GM19397 (cell line): ENCODE results near the gene NAPEPLD.
"Not testable (repeated sequence)": the region's sequence is repeated elsewhere in the genome, so short reads cannot be mapped to it uniquely, and the experiment has no call there.

Source experiments
- ATAC-seq: cut with Tn5 transposase; IDR thresholded peaks from one replicate; pipeline ENCODE4 v1.9.1; 2021; ENCODE audit warnings: mild to moderate bottlenecking, moderate library complexity; ENCODE audit not compliant: unreplicated experiment

NAPEPLD gene

DNA sequence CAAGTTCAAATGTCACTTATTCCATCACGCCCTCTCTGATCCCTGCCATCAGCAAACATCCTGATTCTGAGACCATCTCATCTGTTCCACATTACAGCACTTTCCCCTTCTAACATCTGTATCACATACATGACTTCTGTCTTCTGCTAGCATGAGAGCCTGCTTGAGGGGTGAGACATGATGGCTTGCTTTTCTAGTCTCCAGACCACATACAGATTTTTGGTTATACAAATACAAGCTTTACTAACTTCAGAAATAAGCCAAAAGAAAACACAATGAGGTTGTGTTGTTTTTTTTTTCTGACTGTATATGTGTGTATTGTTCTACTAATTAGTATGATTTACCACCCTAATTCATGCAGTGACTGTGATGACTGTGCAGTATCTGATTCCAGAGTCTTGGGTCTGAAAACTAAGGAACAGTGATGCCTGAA, 34.3 kb downstream of the NAPEPLD start:
- ATAC-seq = no peak

DNA sequence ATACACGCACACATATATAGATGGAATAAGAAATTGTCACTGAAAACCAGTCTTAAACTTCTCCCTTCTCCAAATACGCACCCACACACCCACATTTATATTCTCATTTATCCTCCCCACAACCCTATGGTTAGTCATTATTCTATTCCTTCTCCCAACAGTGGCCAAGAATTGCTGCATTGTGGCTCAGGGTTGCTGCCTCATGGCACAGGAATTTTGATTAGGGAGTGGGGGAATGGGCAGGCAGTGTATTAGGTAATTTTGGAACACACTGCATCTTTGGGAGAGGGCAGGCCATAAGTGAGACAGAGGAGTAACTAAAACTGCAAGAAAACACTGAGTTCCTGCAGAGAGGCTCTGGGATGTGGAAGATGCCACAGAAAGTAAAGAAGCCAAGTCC, 35.7 kb downstream of the NAPEPLD start:
- no peak for ATAC-seq

DNA sequence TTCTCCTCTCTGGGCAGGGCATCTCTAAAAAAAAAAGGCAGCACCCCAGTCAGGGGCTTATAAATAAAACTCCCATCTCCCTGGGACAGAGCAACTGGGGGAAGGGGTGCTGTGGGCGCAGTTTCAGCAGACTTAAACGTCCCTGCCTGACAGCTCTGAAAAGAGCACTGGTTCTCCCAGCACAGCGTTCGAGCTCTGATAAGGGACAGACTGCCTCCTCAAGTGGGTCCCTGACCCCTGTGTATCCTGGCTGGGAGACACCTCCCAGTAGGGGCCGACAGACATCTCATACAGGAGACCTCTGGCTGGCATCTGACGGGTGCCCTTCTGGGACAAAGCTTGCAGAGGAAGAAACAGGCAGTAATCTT, 42.2 kb downstream of the NAPEPLD start:
- ATAC-seq = not testable (repeated sequence)

DNA sequence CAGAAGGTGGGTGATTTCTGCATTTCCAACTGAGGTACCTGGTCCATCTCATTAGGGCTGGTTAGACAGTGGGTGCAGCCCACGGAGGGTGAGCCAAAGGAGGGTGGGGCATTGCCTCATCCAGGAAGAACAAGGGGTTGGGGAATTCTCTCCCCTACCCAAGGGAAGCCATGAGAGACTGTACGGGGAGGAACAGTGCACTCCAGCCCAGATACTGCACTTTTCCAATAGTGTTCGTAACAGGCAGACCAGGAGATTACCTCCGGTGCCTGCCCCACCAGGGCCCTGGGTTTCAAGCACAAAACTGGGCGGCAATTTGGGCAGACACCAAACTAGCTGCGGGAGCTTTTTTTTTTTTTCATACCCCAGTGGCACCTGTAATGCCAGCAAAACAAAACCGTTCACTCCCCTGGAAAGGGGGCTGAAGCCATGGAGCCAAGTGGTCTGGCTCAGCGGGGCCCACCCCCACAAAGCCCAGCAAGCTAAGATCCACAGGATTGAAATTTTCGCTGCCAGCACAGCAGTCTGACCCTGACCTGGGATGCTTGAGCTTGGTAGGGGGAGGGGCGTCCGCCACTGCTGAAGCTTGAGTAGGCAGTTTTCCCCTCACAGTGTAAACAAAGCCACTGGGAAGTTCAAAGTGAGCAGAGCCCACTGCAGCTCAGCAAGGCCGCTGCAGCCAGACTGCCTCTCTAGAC, 42.7 kb downstream of the NAPEPLD start:
- no peak for ATAC-seq

DNA sequence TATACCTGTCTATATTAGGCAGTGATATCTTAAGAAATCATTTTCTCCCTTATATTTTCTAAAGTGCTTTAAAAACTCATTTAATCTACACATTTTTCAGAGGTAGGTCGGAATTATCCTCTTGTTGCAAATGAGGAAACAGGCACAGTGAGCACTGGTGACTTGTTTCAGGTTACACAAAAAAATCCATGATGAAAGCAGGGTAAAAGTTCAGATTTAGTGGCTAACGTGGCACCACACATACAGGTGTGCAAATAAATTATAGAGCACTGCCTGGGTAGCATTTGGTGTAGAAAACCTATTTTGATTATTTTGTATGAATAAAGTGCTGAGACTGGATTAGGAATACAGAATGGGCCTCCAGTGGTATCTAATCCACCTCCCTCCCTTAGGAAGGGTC, 47.4 kb downstream of the NAPEPLD start:
- no peak for ATAC-seq

DNA sequence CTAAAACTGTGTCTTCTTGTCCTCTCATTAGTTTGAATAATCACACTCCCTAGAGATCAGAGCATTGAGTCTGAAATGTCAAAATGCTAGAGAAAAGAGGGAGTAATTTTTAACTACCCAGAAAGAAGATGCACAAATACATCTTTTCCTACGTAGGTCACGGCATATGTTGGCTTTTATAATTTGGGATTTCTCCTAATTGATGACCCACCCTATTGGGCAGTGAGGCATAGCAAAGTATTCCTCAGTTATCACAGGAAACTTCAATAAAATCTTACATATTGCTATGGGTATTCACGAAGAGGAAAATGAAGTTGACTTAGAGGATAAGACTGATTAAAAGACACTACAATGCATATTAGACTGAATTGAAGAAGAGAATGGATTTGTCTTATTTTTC, 48.6 kb downstream of the NAPEPLD start:
- ATAC-seq = no peak

DNA sequence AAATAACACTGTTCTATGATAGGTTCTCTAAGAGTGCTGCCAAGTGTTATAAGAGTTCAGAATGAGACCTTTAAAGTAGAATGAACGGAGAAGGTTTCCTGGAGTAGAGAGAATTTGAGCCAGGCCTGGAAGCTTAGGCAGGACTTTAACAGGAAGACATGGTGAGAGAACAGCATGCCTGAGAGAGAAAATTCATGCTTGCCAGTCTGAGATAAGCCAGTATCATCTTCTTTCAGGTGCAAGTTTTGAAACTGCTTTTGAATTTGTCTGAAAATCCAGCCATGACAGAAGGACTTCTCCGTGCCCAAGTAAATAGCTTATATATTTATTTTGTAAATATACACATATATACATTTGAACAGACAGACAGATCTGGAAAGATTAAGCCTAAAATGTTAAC, 51.9 kb downstream of the NAPEPLD start:
- ATAC-seq = no peak

DNA sequence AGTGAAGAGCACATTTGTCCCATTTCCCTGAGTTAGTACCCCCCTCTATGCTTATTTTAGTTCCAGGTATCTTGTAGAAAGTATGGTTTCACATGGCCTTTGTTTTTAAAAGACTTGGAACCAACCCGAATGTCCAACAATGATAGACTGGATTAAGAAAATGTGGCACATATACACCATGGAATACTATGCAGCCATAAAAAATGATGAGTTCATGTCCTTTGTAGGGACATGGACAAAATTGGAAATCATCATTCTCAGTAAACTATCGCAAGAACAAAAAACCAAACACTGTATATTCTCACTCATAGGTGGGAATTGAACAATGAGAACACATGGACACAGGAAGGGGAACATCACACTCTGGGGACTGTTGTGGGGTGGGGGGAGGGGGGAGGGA, 53.3 kb downstream of the NAPEPLD start:
- not testable (repeated sequence) for ATAC-seq

DNA sequence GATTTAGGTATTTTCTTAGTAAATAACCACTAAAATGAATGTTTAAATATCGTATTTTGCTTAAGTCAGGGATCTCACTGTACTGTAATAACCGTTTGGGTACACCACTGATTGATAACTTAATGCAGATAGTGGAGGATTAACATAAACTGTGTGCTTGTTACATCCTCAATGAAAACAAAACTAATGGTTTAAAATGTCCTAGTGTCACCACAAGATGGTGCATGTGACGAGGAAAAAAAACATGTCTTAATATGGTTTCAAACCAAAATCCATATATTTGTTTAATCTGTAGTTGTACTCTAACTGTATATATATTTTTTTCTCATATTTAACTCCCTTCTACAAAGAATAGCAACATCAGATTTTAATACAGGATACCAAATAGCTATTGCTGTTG, 54.8 kb downstream of the NAPEPLD start:
- no peak for ATAC-seq

DNA sequence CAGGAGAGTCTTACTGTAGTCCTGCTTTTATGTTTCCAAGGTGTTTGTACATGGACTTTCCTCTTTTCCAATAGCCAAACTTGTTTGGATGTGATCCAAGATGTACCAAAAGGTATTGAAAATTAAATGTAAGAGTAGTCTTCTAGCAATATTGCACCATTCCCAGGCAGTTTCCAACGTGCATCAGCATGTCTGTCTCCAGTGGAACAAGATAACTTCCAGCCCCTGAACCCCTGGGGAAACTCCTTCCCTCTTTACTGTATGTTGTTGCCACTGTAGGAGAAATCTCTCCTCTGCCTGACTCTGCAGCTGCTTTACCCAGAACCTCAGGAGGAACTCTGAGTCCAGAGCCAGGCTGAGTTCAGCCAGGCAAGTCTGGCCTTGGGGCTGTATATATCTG, 55.5 kb downstream of the NAPEPLD start:
- ATAC-seq = no peak

DNA sequence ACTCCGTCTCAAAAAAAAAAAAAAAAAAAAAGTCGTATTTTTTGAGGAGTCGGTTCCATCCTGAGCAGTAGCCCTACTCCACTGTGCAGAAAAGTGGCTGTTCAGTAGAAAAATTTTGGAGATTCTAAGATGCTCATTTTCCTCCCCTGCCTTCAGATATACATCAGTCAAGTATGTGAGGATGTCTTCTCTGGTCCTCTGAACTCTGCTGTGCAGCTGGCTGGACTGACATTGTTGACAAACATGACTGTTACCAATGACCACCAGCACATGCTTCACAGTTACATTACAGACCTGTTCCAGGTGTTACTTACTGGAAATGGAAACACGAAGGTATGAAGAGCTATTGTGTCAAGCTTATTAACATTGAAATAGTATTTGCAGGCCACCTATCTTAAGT, 56.6 kb downstream of the NAPEPLD start:
- ATAC-seq = not testable (repeated sequence)

DNA sequence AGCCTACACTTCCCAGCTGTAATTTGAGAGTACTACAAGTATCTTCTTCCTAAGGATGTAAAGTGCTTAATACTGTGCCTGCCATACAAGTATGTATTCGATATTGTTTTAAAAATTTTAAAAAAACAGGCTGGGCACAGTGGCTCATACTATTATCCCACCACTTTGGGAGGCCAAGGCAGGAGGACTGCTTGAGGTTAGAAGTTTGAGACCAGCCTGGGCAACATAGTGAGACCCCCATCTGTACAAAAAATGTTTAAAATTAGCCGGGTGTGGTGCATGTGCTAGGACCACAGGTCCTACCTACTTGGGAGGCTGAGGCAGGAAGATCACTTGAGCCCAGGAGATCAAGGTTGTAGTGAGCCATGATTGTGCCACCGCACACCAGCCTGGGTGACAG, 65.7 kb downstream of the NAPEPLD start:
- no peak for ATAC-seq

DNA sequence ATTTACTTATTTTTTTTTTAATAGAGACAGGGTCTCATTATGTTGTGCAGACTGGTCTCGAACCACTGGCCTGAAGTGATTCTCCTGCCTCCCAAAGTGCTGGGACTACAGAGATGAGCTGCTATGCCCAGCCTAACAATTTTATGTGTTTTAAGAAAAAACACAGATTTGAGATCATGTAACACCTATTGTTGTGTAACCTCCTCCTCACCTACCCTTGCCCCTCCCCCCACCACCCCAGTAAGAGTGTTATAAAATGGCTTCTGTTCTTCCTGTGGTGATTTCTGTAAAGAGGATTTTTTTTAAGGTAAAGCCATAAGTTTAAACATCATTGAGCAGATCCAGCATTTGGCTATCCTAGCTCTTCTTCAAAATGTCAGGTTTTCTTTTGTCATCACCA, 66.4 kb downstream of the NAPEPLD start:
- no peak for ATAC-seq

DNA sequence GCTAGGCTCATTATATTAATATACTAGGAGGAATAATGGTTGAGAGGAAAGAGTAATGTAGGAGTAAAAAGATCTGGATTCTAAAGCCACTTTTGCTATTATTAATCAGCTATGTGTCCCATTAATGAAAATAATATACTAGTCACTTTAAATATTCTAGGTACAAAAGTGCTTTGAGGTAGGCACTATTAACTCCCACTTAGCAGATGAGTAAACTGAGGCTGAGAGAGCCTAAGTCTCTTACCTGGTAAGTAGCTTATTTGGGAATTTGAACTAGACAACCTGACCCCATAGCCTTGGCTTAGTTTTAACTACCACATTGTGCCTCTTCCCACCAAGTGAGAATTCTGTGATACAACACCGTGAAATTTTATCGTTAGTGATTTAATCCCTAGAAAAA, 68.0 kb downstream of the NAPEPLD start:
- no peak for ATAC-seq

DNA sequence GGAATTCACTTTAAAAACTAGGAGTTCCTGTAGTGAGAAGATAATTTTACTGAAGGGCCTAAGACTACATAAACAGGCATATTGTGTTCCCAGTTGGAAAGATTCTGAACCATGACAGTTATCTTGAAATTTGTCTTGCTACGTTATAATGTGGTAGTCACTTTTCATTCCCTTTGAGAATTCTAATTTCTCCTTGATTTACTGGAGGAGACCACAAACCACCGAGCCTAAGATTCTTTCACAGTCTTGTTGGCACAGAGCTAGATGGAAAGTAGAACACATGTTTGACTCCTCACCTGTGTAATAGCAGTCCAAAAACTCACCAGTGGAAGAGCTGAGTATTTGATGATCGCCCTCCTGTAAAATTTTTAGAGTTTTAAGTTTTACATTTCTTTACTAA, 69.1 kb downstream of the NAPEPLD start:
- ATAC-seq = no peak

DNA sequence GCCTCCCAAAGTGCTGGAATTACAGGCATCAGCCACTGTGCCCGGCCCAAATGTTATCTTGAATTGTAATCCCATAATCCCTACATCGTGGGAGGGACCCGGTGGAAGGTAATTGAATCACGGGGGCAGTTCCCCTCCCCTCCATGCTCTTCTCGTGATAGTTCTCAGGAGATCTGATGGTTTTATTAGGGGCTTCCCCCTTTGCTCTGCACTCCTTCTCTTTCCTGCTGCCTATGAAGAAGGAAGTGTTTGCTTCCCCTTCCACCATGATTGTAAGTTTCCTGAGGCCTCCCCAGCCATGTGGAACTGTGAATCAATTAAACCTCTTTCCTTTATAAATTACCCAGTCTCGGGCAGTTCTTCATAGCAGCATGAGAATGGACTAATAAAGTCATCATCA, 70.7 kb downstream of the NAPEPLD start:
- ATAC-seq = not testable (repeated sequence)

DNA sequence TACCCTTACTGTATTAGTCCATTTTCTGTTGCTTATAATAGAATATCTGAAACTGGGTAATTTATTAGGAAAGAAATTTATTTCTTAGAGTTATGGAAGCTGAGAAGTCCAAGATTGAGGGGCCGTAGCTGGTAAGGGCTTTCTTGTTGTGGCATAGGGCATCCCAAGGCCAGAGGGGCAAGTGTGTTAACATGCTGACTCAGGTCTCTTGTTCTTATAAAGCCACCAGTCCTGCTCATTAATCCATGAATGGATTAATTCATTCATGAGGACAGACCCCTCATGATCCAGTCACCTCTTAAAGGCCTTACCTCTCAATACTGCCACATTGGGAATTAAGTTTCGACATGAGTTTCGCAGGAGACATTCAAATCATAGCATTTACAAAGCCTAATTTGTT, 71.6 kb downstream of the NAPEPLD start:
- no peak for ATAC-seq

DNA sequence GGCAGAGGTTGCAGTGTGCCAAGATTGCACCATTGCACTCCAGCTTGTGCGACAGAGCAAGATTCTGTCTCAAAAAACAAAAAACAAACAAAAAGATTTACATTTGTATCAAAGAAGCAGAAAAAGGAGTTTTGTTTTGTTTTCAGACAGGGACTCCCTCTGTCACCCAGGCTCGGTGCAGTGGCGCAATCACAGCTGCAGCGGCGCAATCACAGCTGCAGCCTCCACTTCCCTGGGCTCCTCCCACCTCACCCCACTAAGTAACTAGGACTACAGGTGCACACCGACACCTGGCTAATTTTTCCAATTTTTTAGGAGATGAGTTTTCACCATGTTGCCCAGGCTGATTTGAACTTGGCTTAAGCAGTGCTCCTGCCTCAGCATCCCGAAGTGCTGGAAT, 72.1 kb downstream of the NAPEPLD start:
- ATAC-seq = no peak

DNA sequence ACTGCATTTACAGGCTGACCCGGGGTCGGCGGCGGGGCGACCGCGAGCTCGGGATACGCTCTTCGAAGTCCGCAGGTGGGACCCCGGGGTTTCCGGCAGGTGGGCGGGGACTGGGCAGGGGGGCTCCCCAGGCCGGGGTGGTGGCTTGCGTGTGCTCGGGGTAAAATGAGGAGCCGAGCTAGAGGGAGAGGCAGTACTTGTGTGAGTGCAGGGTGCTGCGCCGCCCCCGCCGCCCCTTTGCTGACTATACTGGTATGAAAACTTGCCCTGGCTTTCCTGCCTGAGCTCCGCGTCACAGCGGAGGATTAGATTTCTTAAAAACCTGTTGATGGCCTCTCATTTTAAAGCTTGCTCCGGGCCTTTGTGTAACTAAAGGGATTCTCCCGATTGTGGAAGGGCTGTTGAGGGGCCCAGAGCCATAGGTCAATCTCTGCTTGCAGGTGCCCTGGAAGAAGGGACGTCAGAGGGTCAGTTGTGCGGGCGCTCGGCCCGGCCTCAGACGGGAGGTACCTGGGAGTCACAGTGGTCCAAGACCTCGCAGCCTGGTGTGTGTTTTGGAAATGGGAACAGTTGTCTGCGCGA, 73.5 kb downstream of the NAPEPLD start:
- peak; percentile 45 for ATAC-seq

DNA sequence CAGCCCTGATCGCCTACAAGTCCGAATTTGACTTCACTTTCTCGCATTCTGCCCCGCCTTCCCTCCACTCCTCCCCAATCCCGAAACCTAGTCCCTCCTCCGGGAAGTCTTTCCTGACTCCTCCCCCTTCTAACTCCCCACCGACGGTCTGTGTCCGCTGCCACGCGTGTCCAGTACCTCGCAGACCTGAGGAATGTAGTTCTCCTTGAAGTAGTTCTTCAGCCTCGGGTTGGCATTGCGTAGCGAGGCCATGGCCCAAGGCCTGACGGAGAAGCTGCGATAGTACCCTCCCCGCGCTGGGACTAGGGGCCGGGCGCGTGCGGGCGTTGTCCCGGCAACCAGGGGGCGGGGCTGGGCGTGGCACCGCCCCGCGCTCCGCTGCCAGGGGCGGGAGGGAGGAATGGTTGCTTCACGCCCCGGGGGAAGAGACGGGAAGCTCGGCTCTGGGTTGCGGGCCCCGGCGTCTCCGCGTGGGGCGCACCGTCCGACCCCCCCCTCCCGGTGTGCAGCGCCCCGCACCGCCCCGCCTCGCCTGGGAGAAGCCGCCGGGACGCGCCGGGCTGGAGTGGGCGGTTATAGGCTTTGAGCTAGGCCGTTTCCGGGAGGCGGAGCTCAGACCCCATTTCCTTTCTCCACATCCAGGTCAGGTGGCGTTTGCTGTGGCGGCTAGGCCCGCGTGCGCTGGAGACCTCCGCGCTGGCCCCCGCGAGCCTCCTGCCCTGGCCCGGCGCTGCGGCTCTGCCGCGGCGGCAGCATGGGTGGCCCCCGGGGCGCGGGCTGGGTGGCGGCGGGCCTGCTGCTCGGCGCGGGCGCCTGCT, 74.2 kb downstream of the NAPEPLD start, which contains the start of the genes ARMC10 and FBXL13:
ARMC10 (plus strand) TSS at position 622 of the 818 bp plus-strand sequence; CDS start at position 755, 133 bp downstream.
FBXL13 (minus strand) TSS at position 278 of the 818 bp plus-strand sequence.
- ATAC-seq = peak; percentile 90

DNA sequence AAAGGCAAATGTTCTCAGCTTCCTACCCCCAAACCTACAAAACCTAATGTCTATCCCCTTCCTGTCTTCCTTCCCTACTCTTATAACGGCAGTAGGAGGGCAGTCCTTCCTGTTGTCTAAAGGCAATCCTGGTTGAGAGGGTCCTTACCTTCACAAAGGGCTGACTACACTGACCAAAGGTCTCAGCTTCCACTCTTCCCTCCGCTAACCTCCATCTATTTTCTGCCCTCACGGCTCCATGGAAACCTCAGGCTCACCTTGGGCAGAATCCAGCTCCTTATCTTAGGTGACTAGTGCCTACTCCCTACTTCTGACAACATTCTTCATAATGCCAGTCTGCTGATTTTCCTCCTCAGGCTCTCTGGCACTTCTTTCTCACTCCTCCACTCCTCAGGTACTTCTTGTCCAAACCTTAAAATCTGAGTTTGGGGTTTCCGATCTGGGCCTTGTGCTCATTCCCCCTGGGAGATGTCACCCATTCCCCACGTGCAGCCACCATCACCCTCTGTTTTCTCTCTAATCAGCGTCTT, 74.8 kb downstream of the NAPEPLD start:
- ATAC-seq = no peak

DNA sequence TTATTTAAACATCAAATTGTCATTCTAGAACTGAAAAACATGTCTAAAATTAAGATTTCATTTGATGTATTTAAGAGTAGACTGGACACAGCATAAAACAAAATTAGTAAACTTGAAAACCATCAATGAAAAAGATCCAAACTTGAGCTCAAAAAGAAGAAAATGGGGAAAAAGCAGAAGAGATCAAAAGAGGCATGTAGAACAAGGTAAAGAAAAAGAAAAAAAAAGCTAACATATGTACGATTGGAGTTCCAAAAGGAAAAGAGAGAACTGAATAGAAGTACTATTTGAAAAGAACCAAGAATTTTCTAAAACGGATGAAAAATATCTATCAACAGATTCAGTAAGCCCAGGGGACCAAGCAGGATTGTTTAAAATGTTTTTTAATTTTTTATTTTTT, 77.9 kb downstream of the NAPEPLD start:
- ATAC-seq = no peak
